Purkinje cell (primary cell): ENCODE measurements around the gene DNMBP. TPM values are rescaled to one million over a fixed set of nuclear protein-coding genes. Genes with fewer than 3 reads are reported as not detected.

Experiments used
- polyA plus RNA-seq: library from polyadenylated mRNA; unstranded; fragments of >200 nt; fragmentation: Nextera tagmentation; gene quantifications from 2 replicates; pipeline ENCODE4 v1.2.1, GENCODE V29; 2014

DNMBP gene
- 1.9 and 3.4 TPM in 2 replicates for polyA plus RNA-seq

DNA sequence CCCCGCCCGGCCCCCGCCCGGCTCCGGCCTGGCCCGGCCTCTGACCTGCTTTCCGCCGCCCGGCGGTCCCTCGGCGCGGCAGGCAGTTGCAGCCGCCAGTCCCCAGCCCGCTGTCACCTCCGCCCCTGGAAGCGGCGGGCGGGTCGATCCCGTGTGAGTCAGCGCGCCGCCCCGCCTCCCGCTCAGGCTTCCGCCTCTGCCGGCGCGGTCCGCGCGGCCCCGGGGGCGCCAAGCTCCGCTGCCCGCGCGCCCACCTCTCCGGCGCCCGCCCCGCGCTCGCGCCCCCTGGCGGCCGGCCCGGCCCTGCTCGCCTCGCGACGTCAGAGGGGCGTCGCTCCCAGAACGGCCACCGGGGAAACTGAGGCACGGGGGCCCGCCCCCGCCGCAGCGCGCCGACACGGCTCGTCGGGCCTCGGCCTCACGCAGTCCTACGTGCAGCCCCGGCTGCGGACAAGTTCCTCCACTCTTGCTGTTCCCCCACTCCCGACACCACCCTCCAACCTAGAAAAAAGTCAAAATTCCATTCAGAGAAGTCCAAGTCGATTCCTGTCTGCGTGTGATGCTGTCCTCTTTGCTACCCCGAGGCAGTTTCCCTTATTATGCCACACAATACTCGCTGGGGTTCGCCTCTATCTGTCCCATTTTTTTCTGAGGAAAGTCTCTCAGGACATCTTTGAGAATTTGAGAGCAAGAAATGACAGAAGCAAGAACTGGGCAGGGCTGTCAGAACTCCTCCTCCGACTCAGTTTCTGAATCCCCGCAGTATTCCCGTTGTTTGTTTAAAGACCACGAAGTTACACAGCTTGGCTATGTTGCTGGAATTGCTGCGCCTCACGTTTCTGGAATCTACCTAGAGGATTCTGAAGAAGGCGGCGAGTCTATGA, at the start of gene DNMBP:
Gene DNMBP, minus strand, starts transcription at position 155 of the 884 bp plus-strand sequence. CDS start 37,823 bp downstream, outside the sequence.

Other genes with a start within 250 kb of the DNMBP start
- 0.31 TPM in 1 of 2 replicates, not detected in the other for gene ABCC2, start 227.3 kb downstream of the DNMBP start, polyA plus RNA-seq
- not detected in 2 replicates for gene CPN1, start 71.9 kb upstream of the DNMBP start, polyA plus RNA-seq
- 5.8 and 7.7 TPM in 2 replicates for gene ERLIN1, start 176.1 kb upstream of the DNMBP start, polyA plus RNA-seq
- gene CHUK, start 219.6 kb upstream of the DNMBP start, polyA plus RNA-seq: 2.9 and 5.1 TPM in 2 replicates